Transverse colon (tissue), 4 donors: ENCODE results near the gene NFE2.

ENCODE experiments used
- CTCF ChIP-seq, 5 experiments: fragments of 200-600 bp in 3 of 5; fragments of 450-650 bp in 2 of 5; sonication (generic) in 3 of 5; IDR thresholded peaks; 1 replicate in 2 of 5; 2 replicates in 3 of 5; pipeline ENCODE4 v1.5.1; 2016 to 2017; ENCODE audit warnings: antibody characterized with exemption in 5 of 5, inconsistent platforms in 3 of 5, mild to moderate bottlenecking in 2 of 5, moderate library complexity in 1 of 5
- POLR2A ChIP-seq: fragments of 450-650 bp; IDR thresholded peaks from one replicate; pipeline ENCODE4 v1.6.1; 2016; ENCODE audit warnings: antibody characterized with exemption, mild to moderate bottlenecking, moderate library complexity
- POLR2AphosphoS5 ChIP-seq, 3 donors: sonication (generic); formaldehyde crosslinking; IDR thresholded peaks; one replicate each; pipeline ENCODE4 v1.6.1; 2016; ENCODE audit warnings: antibody characterized with exemption in 3 of 3

GRCh38 chr12:54306925-54307741 is 6.3 kb upstream of the NFE2 start:
- TF ChIP-seq CTCF (IDR thresholded peaks at IDR 0.05): no peak
- TF ChIP-seq POLR2A: no peak
- TF ChIP-seq POLR2AphosphoS5 (IDR thresholded peaks at IDR 0.05): peak in 1 of 3 donors; percentile 28
